Measurements from ENCODE around the gene USP34.

The USP34 gene

DNA sequence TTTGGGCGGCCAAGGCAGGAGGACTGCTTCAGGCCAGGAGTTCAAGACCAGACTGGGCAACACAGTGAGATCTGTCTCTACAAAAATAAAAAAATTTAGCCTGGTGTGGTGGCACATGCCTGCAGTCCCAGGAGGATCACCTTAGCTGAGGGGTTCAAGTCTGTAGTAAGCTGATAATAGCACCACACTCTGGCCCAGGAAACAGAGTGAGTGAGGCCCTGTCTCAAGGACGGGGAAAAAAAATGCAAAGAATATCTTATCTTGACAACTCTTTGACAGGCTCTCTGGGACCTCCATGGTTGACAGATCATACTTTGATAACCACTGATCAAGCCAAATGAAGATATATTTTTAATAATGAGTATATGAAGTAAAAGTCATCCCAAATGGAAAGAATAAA lies 22.7 kb downstream of the USP34 start:
- no peak for TF ChIP-seq YY1 (IDR thresholded peaks at IDR 0.05; ENCODE audit: low read depth)
- no peak for TF ChIP-seq TEAD4 (IDR thresholded peaks at IDR 0.05)
- no peak for TF ChIP-seq ZBTB7A (IDR thresholded peaks at IDR 0.05; ENCODE audit: low read depth)
- TF ChIP-seq CEBPB (IDR thresholded peaks at IDR 0.05) = no peak
- no peak for TF ChIP-seq CREB1 (IDR thresholded peaks at IDR 0.05; ENCODE audit: low read depth)
- TF ChIP-seq, protein P1, sequence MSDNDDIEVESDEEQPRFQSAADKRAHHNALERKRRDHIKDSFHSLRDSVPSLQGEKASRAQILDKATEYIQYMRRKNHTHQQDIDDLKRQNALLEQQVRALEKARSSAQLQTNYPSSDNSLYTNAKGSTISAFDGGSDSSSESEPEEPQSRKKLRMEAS (IDR thresholded peaks at IDR 0.05) = no peak
- TF ChIP-seq TCF12 (IDR thresholded peaks at IDR 0.05; ENCODE audit: low read depth) = no peak
- no peak for TF ChIP-seq RAD21 (IDR thresholded peaks at IDR 0.05; ENCODE audit: low read depth)
- TF ChIP-seq EGR1 (IDR thresholded peaks at IDR 0.05) = no peak
- TF ChIP-seq, protein P2, sequence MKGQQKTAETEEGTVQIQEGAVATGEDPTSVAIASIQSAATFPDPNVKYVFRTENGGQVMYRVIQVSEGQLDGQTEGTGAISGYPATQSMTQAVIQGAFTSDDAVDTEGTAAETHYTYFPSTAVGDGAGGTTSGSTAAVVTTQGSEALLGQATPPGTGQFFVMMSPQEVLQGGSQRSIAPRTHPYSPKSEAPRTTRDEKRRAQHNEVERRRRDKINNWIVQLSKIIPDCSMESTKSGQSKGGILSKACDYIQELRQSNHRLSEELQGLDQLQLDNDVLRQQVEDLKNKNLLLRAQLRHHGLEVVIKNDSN (IDR thresholded peaks at IDR 0.05) = no peak
- TF ChIP-seq FOXM1 (IDR thresholded peaks at IDR 0.05; ENCODE audit: borderline replicate concordance, low read depth) = no peak
- TF ChIP-seq TAF1 (IDR thresholded peaks at IDR 0.05; ENCODE audit: low read depth) = no peak
- TF ChIP-seq, protein P3, sequence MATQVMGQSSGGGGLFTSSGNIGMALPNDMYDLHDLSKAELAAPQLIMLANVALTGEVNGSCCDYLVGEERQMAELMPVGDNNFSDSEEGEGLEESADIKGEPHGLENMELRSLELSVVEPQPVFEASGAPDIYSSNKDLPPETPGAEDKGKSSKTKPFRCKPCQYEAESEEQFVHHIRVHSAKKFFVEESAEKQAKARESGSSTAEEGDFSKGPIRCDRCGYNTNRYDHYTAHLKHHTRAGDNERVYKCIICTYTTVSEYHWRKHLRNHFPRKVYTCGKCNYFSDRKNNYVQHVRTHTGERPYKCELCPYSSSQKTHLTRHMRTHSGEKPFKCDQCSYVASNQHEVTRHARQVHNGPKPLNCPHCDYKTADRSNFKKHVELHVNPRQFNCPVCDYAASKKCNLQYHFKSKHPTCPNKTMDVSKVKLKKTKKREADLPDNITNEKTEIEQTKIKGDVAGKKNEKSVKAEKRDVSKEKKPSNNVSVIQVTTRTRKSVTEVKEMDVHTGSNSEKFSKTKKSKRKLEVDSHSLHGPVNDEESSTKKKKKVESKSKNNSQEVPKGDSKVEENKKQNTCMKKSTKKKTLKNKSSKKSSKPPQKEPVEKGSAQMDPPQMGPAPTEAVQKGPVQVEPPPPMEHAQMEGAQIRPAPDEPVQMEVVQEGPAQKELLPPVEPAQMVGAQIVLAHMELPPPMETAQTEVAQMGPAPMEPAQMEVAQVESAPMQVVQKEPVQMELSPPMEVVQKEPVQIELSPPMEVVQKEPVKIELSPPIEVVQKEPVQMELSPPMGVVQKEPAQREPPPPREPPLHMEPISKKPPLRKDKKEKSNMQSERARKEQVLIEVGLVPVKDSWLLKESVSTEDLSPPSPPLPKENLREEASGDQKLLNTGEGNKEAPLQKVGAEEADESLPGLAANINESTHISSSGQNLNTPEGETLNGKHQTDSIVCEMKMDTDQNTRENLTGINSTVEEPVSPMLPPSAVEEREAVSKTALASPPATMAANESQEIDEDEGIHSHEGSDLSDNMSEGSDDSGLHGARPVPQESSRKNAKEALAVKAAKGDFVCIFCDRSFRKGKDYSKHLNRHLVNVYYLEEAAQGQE (IDR thresholded peaks at IDR 0.05; ENCODE audit: low read depth) = no peak
- no peak for TF ChIP-seq NFIC (IDR thresholded peaks at IDR 0.05)
- no peak for TF ChIP-seq EP300 (IDR thresholded peaks at IDR 0.05; ENCODE audit: borderline replicate concordance)

DNA sequence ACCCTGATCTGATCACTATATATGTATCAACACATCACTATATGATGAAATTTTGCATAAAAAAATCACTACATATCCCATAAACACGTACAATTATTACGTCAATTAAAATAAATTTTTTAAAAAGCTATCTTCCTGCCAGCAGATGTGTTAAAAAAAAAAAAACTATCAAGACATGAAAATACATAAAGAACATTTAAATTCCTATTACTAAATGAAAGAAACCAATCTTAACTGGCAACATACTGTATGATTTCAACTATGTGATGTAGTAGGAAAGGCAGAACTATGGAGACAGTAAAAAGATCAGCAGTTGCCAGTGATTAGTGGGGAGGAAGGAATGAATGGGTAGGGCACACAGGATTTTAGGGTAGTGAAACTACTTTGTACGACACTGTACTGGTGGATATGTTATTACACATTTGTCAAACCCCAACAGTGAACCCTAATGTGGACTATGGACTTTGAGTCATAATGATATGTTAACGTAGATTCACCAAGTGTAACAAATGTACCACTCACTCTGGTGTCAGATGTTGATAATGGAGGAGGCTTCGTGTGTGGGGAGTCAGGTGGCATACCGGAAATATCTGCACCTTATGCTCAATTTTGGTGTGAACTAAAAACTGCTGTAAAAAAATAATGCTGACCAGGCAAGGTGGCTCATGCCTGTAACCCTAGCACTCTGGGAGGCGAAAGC lies 27.4 kb downstream of the USP34 start:
- no peak for TF ChIP-seq TCF12 (IDR thresholded peaks at IDR 0.05; ENCODE audit: low read depth)
- TF ChIP-seq, protein P3 (IDR thresholded peaks at IDR 0.05; ENCODE audit: low read depth) = no peak
- TF ChIP-seq, protein P1 (IDR thresholded peaks at IDR 0.05) = no peak
- TF ChIP-seq EGR1 (IDR thresholded peaks at IDR 0.05) = no peak
- TF ChIP-seq CEBPB (IDR thresholded peaks at IDR 0.05) = no peak
- no peak for TF ChIP-seq RAD21 (IDR thresholded peaks at IDR 0.05; ENCODE audit: low read depth)
- no peak for TF ChIP-seq NFIC (IDR thresholded peaks at IDR 0.05)

DNA sequence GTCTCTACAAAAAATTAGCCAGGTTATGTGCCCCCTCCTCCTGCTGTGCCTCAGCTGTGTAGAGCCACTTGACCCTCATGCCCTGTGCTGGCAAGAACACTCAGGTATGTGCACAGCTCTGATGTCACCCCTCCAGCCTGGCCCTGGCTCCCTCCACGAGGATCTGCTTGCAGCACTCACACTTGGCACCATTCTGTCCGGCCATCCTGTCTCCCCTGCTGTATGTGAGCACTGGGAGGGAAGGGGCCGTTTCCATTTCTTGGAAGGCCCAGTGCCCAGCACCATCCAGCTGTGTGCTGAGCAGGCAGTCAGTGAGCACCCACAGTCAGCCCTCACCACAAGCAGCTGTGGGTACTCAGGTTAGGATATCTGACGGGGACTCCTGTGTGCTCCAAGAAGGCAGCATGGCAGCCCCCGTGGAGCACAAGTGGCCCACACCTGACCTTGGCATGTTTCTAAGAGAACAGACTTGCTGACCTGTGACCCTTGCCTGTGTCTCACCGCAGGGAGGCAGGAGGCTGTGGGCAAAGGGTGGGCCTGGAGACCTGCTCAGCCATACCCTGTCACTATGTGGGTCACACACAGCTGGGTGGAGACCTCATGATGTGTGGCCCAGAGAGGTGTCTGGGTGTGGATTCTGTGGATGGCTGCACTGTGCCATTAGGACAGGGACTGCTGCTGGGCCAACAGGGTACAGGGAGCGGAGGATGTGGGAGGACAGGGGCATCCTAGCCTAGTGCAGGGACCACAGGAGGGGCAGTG lies 31.5 kb downstream of the USP34 start:
- TF ChIP-seq YY1 (IDR thresholded peaks at IDR 0.05; ENCODE audit: low read depth) = no peak
- TF ChIP-seq TAF1 (IDR thresholded peaks at IDR 0.05; ENCODE audit: low read depth) = no peak
- TF ChIP-seq, protein P2 (IDR thresholded peaks at IDR 0.05) = no peak
- no peak for TF ChIP-seq EP300 (IDR thresholded peaks at IDR 0.05; ENCODE audit: borderline replicate concordance)
- TF ChIP-seq TEAD4 (IDR thresholded peaks at IDR 0.05) = no peak
- no peak for TF ChIP-seq FOXM1 (IDR thresholded peaks at IDR 0.05; ENCODE audit: borderline replicate concordance, low read depth)
- TF ChIP-seq NFIC (IDR thresholded peaks at IDR 0.05) = no peak
- TF ChIP-seq TCF12 (IDR thresholded peaks at IDR 0.05; ENCODE audit: low read depth) = no peak
- TF ChIP-seq CREB1 (IDR thresholded peaks at IDR 0.05; ENCODE audit: low read depth) = no peak
- TF ChIP-seq RAD21 (IDR thresholded peaks at IDR 0.05; ENCODE audit: low read depth) = no peak
- TF ChIP-seq EGR1 (IDR thresholded peaks at IDR 0.05) = no peak
- TF ChIP-seq, protein P3 (IDR thresholded peaks at IDR 0.05; ENCODE audit: low read depth) = no peak
- no peak for TF ChIP-seq CEBPB (IDR thresholded peaks at IDR 0.05)
- no peak for TF ChIP-seq ZBTB7A (IDR thresholded peaks at IDR 0.05; ENCODE audit: low read depth)
- TF ChIP-seq, protein P1 (IDR thresholded peaks at IDR 0.05) = no peak

Data from Ishikawa (cell line).